WTC11 (cell line): ENCODE measurements around the gene COL1A1. TPM values are rescaled to one million over a fixed set of nuclear protein-coding genes. Genes with fewer than 3 reads are reported as not detected.

Source experiments
- ATAC-seq: fragments of 200-7000 bp; cut with Tn5 transposase; 2 replicates; pipeline ENCODE4 v1.10.0; 2021; ENCODE audit warnings: mild to moderate bottlenecking, moderate library complexity
- CTCF ChIA-PET: fragments of 300-600 bp; sonication (Branson Sonifier 250); formaldehyde crosslinking; loops from one replicate; lab custom pipeline; 2021; ENCODE audit warnings: antibody characterized with exemption; lab: Charles Lee
- POLR2A ChIA-PET: fragments of 350-600 bp; sonication (Branson Sonifier 250); formaldehyde crosslinking; loops from one replicate; lab custom pipeline; 2021; ENCODE audit warnings: antibody characterized with exemption; lab: Charles Lee
- DNase-seq: peaks from one replicate; pipeline ENCODE4 v3.0.0; 2021; ENCODE audit warnings: low spot score
- H3K27ac Mint-ChIP-seq: 2 replicates; pipeline ENCODE4 v1.8.0; 2021; ENCODE audit warnings: mixed read lengths
- H3K27me3 Mint-ChIP-seq: 2 replicates; pipeline ENCODE4 v1.8.0; 2021; ENCODE audit warnings: low read depth, mild to moderate bottlenecking, moderate library complexity, mixed read lengths
- H3K36me3 Mint-ChIP-seq: 2 replicates; pipeline ENCODE4 v1.8.0; 2021; ENCODE audit warnings: mixed read lengths
- H3K4me1 Mint-ChIP-seq: 2 replicates; pipeline ENCODE4 v1.8.0; 2022; ENCODE audit warnings: mixed read lengths
- H3K4me3 Mint-ChIP-seq: 2 replicates; pipeline ENCODE4 v1.8.0; 2021; ENCODE audit warnings: mild to moderate bottlenecking, moderate library complexity, mixed read lengths
- H3K9me3 Mint-ChIP-seq: 2 replicates; pipeline ENCODE4 v1.8.0; 2021; ENCODE audit warnings: mixed read lengths
- ATF1 ChIP-seq: sonication (generic); formaldehyde crosslinking; IDR thresholded peaks from 2 replicates; pipeline ENCODE4 v1.8.1; 2023; ENCODE audit warnings: mild to moderate bottlenecking, moderate library complexity, missing genetic modification reagents
- ATF3 ChIP-seq: sonication (generic); formaldehyde crosslinking; conservative IDR thresholded peaks from 2 replicates; pipeline ENCODE4 v1.8.1; 2022; ENCODE audit warnings: mild to moderate bottlenecking, missing genetic modification reagents
- CDX4 ChIP-seq: fragments of 250-450 bp; sonication (Bioruptor Pico); IDR thresholded peaks from 2 replicates; pipeline ENCODE4 v1.9.0; 2021; ENCODE audit warnings: moderate library complexity, mild to moderate bottlenecking, inconsistent platforms, borderline replicate concordance
- CTCF ChIP-seq: fragments of 200-600 bp; IDR thresholded peaks from 2 replicates; pipeline ENCODE4 v1.8.0; 2022; ENCODE audit warnings: antibody characterized with exemption
- FOXJ3 ChIP-seq: sonication (generic); formaldehyde crosslinking; IDR thresholded peaks from 2 replicates; pipeline ENCODE4 v1.9.0; 2021; ENCODE audit warnings: missing genetic modification reagents, mild to moderate bottlenecking, borderline replicate concordance
- HMGXB4 ChIP-seq: sonication (generic); formaldehyde crosslinking; IDR thresholded peaks from 2 replicates; pipeline ENCODE4 v1.8.1; 2023; ENCODE audit warnings: mild to moderate bottlenecking, moderate library complexity, missing genetic modification reagents
- NFATC4 ChIP-seq: fragments of 250-450 bp; sonication (Bioruptor Pico); IDR thresholded peaks from 2 replicates; pipeline ENCODE4 v1.9.0; 2021; ENCODE audit warnings: mild to moderate bottlenecking
- PREB ChIP-seq: sonication (generic); formaldehyde crosslinking; IDR thresholded peaks from 2 replicates; pipeline ENCODE4 v1.8.1; 2022; ENCODE audit warnings: mild to moderate bottlenecking, missing genetic modification reagents, moderate library complexity, borderline replicate concordance
- SMAD4 ChIP-seq: sonication (generic); formaldehyde crosslinking; IDR thresholded peaks from 2 replicates; pipeline ENCODE4 v1.8.0; 2022; ENCODE audit warnings: mild to moderate bottlenecking, missing genetic modification reagents
- TEAD4 ChIP-seq: sonication (generic); formaldehyde crosslinking; IDR thresholded peaks from 2 replicates; pipeline ENCODE4 v1.8.0; 2022; ENCODE audit warnings: mild to moderate bottlenecking, missing genetic modification reagents
- total RNA-seq: library from RNA; stranded (reverse); gene quantifications from 3 replicates; pipeline ENCODE4 v1.2.3, GENCODE V29; 2021
- TF ChIP-seq, protein P1 (sequence below): fragments of 250-450 bp; sonication (Bioruptor Pico); IDR thresholded peaks from 2 replicates; pipeline ENCODE4 v1.9.0; 2021; ENCODE audit warnings: mild to moderate bottlenecking
- TF ChIP-seq, protein P2 (sequence below): sonication (generic); formaldehyde crosslinking; IDR thresholded peaks from 2 replicates; pipeline ENCODE4 v1.8.0; 2022; ENCODE audit warnings: missing genetic modification reagents
- TF ChIP-seq, protein P3 (sequence below): sonication (generic); formaldehyde crosslinking; IDR thresholded peaks from 2 replicates; pipeline ENCODE4 v1.8.1; 2023; ENCODE audit warnings: mild to moderate bottlenecking, missing genetic modification reagents, borderline replicate concordance
- TF ChIP-seq, protein P4 (sequence below): sonication (generic); formaldehyde crosslinking; IDR thresholded peaks from 2 replicates; pipeline ENCODE4 v1.8.1; 2023; ENCODE audit warnings: mild to moderate bottlenecking, missing genetic modification reagents, moderate library complexity
- TF ChIP-seq, protein P5 (sequence below): sonication (generic); formaldehyde crosslinking; IDR thresholded peaks from 2 replicates; pipeline ENCODE4 v1.8.0; 2022; ENCODE audit warnings: mild to moderate bottlenecking, missing genetic modification reagents

The COL1A1 gene
- total RNA-seq, 1 experiment from 2014 or later = 52.1 TPM

DNA sequence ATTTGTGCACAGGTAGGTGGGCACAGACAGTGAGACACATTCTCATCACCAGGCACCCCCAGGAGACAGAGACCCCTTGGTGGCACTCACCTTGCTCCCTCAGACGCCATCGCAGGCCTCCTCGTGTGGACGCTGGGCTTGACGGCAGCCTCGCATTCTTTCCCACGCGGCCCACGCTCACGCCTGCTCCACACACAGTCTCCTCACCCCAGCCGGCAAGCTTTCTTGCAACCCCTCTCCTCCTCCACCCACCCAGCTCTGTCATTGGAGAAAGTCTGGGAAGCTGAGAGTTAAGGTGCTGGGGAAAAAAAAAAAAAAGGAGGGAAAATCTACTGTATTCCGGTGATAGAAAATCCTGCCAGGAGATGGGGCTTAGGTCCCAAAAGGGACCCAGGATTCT lies 20.8 kb downstream of the COL1A1 start:
- Mint-ChIP-seq H3K36me3 (peaks cover 5% of the 10 kb centered on the region; the same call in 1 of the 2 replicates), H3K4me3 (no peak overlapping the region), H3K4me1 (peaks cover 47% of the 10 kb centered on the region), H3K27me3 (peaks cover 6% of the 10 kb centered on the region; the same call in 1 of the 2 replicates), H3K27ac (no peak overlapping the region), H3K9me3 (no peaks in the 10 kb centered on the region)
- POLR2A ChIA-PET = no interaction called here
- CTCF ChIA-PET = interaction anchor here (1.1 to 2.1 kb wide), 3 partner anchors 20 to 117 kb away, joined by 3 to 9 read pairs (median 4); no protein-coding TSS in a partner anchor
- ATAC-seq = no peak
- DNase-seq = no peak
- no peak for TF ChIP-seq SMAD4 (CRISPR knock-in tag)

DNA sequence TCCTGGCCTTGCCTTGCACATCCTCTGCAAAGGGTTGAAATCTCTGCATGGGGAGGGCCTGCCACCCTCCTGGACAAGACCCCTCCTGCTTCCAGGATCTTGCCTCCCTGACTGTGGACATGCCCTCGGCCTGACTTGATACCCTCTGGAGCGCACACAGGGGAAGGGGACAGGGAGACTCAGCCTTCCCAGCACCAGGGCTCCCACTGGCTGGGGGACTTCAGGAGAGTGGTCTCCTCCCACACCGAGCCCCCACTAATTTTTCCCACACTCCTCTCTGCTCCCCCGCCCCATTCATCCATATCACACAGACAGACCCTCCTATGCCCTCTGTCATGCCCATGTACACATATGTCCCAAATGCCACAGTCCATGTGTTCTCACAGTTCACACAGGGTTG lies 21.3 kb downstream of the COL1A1 start:
- no peak overlapping the region for H3K27ac Mint-ChIP-seq
- POLR2A ChIA-PET = no interaction called here
- CTCF ChIA-PET = interaction anchor here (2.1 kb wide), 1 partner anchor 20 kb away, joined by 9 read pairs; no protein-coding TSS in a partner anchor
- no peaks in the 10 kb centered on the region for H3K36me3 Mint-ChIP-seq
- ATAC-seq = no peak
- no peak for DNase-seq
- no peak overlapping the region for H3K4me3 Mint-ChIP-seq
- TF ChIP-seq TEAD4 (CRISPR knock-in tag) = no peak
- TF ChIP-seq ATF3 (CRISPR knock-in tag) = no peak
- no peak for TF ChIP-seq HMGXB4 (CRISPR knock-in tag)
- no peak for TF ChIP-seq PREB
- no peak for TF ChIP-seq CTCF
- no peak for TF ChIP-seq FOXJ3 (CRISPR knock-in tag)
- TF ChIP-seq CDX4 (CRISPR knock-in tag) = no peak
- TF ChIP-seq, protein P1, sequence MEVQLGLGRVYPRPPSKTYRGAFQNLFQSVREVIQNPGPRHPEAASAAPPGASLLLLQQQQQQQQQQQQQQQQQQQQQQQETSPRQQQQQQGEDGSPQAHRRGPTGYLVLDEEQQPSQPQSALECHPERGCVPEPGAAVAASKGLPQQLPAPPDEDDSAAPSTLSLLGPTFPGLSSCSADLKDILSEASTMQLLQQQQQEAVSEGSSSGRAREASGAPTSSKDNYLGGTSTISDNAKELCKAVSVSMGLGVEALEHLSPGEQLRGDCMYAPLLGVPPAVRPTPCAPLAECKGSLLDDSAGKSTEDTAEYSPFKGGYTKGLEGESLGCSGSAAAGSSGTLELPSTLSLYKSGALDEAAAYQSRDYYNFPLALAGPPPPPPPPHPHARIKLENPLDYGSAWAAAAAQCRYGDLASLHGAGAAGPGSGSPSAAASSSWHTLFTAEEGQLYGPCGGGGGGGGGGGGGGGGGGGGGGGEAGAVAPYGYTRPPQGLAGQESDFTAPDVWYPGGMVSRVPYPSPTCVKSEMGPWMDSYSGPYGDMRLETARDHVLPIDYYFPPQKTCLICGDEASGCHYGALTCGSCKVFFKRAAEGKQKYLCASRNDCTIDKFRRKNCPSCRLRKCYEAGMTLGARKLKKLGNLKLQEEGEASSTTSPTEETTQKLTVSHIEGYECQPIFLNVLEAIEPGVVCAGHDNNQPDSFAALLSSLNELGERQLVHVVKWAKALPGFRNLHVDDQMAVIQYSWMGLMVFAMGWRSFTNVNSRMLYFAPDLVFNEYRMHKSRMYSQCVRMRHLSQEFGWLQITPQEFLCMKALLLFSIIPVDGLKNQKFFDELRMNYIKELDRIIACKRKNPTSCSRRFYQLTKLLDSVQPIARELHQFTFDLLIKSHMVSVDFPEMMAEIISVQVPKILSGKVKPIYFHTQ = no peak
- TF ChIP-seq NFATC4 = no peak
- TF ChIP-seq, protein P2, sequence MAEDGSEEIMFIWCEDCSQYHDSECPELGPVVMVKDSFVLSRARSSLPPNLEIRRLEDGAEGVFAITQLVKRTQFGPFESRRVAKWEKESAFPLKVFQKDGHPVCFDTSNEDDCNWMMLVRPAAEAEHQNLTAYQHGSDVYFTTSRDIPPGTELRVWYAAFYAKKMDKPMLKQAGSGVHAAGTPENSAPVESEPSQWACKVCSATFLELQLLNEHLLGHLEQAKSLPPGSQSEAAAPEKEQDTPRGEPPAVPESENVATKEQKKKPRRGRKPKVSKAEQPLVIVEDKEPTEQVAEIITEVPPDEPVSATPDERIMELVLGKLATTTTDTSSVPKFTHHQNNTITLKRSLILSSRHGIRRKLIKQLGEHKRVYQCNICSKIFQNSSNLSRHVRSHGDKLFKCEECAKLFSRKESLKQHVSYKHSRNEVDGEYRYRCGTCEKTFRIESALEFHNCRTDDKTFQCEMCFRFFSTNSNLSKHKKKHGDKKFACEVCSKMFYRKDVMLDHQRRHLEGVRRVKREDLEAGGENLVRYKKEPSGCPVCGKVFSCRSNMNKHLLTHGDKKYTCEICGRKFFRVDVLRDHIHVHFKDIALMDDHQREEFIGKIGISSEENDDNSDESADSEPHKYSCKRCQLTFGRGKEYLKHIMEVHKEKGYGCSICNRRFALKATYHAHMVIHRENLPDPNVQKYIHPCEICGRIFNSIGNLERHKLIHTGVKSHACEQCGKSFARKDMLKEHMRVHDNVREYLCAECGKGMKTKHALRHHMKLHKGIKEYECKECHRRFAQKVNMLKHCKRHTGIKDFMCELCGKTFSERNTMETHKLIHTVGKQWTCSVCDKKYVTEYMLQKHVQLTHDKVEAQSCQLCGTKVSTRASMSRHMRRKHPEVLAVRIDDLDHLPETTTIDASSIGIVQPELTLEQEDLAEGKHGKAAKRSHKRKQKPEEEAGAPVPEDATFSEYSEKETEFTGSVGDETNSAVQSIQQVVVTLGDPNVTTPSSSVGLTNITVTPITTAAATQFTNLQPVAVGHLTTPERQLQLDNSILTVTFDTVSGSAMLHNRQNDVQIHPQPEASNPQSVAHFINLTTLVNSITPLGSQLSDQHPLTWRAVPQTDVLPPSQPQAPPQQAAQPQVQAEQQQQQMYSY (CRISPR knock-in tag) = no peak
- TF ChIP-seq, protein P3, sequence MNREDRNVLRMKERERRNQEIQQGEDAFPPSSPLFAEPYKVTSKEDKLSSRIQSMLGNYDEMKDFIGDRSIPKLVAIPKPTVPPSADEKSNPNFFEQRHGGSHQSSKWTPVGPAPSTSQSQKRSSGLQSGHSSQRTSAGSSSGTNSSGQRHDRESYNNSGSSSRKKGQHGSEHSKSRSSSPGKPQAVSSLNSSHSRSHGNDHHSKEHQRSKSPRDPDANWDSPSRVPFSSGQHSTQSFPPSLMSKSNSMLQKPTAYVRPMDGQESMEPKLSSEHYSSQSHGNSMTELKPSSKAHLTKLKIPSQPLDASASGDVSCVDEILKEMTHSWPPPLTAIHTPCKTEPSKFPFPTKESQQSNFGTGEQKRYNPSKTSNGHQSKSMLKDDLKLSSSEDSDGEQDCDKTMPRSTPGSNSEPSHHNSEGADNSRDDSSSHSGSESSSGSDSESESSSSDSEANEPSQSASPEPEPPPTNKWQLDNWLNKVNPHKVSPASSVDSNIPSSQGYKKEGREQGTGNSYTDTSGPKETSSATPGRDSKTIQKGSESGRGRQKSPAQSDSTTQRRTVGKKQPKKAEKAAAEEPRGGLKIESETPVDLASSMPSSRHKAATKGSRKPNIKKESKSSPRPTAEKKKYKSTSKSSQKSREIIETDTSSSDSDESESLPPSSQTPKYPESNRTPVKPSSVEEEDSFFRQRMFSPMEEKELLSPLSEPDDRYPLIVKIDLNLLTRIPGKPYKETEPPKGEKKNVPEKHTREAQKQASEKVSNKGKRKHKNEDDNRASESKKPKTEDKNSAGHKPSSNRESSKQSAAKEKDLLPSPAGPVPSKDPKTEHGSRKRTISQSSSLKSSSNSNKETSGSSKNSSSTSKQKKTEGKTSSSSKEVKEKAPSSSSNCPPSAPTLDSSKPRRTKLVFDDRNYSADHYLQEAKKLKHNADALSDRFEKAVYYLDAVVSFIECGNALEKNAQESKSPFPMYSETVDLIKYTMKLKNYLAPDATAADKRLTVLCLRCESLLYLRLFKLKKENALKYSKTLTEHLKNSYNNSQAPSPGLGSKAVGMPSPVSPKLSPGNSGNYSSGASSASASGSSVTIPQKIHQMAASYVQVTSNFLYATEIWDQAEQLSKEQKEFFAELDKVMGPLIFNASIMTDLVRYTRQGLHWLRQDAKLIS (CRISPR knock-in tag) = no peak
- TF ChIP-seq, protein P4, sequence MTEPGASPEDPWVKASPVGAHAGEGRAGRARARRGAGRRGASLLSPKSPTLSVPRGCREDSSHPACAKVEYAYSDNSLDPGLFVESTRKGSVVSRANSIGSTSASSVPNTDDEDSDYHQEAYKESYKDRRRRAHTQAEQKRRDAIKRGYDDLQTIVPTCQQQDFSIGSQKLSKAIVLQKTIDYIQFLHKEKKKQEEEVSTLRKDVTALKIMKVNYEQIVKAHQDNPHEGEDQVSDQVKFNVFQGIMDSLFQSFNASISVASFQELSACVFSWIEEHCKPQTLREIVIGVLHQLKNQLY (CRISPR knock-in tag) = no peak
- TF ChIP-seq, protein P5, sequence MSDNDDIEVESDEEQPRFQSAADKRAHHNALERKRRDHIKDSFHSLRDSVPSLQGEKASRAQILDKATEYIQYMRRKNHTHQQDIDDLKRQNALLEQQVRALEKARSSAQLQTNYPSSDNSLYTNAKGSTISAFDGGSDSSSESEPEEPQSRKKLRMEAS (CRISPR knock-in tag) = no peak
- no peak for TF ChIP-seq ATF1 (CRISPR knock-in tag)
- H3K27me3 Mint-ChIP-seq = peaks cover 6% of the 10 kb centered on the region; the same call in 1 of the 2 replicates
- peaks cover 44% of the 10 kb centered on the region for H3K4me1 Mint-ChIP-seq
- H3K9me3 Mint-ChIP-seq = no peaks in the 10 kb centered on the region
